Measurements from ENCODE around the gene CDK15. TPM values are rescaled to one million over a fixed set of nuclear protein-coding genes. Genes with fewer than 3 reads are reported as not detected.

CDK15 gene
- total RNA-seq, 4 donors from 2014 or later, result 0.07 to 1.8 (median 1.4) TPM

DNA sequence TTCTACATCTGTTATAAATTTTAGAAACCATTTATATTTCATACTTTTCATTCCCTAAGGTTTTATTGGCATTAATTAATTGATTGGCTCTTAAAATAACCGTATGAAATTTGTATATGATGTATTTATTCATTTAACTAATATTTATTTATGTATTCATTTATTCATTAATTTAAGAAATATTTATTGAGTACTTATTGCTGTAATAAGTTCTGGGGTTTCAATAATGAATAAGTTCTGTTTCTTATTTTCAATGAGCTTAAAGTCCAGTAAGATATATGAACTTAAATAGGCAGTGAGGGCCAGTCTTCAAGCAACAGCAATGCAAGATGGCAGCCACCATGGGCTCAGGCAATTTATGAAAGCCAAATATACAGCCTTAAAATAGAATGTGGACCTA lies 17.9 kb downstream of the CDK15 start:
- no peaks in the 10 kb centered on the region for H3K9me3 ChIP-seq
- no peaks in the 10 kb centered on the region for H3K36me3 ChIP-seq
- H3K27me3 ChIP-seq, result no peaks in the 10 kb centered on the region
- no peaks in the 10 kb centered on the region for H3K4me1 ChIP-seq
- 77 to 88% methylated on average over 1 of the region's 1 CpG for WGBS, 2 donors (ENCODE audit: low coverage in 1 of 2)
- H3K4me3 ChIP-seq, result no peak overlapping the region
- TF ChIP-seq POLR2A (IDR thresholded peaks at IDR 0.05), result no peak
- no peak overlapping the region for H3K27ac ChIP-seq
- ATAC-seq, result no peak

GRCh38 chr2:201827621-201828020 lies 21.3 kb downstream of the CDK15 start:
- Histone ChIP-seq H3K27me3 (no peaks in the 10 kb centered on the region), H3K4me1 (no peaks in the 10 kb centered on the region), H3K4me3 (no peak overlapping the region), H3K36me3 (no peaks in the 10 kb centered on the region), H3K27ac (no peak overlapping the region), H3K9me3 (no peaks in the 10 kb centered on the region)
- ATAC-seq, result no peak
- WGBS, 2 donors (ENCODE audit: low coverage in 1 of 2), result 74 to 100% methylated on average over 2 of the region's 3 CpGs
- TF ChIP-seq POLR2A (IDR thresholded peaks at IDR 0.05) (no peak), POLR2AphosphoS5 (IDR thresholded peaks at IDR 0.05) (no peak), CTCF (IDR thresholded peaks at IDR 0.05) (no peak), EP300 (IDR thresholded peaks at IDR 0.05) (no peak)

DNA sequence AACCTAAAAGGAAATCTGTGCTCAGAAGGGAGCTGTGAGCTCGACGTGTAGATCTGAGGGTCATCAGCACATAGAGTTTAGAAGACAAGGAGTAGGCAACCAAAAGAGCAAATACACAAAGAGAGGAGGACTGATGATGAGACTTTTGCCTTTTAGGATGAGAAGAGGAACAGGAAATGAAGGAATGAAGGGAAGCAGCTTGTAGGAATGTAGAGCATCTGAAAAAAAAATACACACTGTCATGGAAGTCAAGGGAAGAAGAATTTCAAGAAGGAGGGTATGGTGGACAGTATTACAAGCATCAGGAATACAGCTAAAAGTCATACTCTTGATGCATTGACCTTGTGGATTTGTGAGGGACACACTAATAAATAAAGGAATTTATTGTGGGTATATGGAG lies 21.9 kb downstream of the CDK15 start:
- no peak overlapping the region for H3K27ac ChIP-seq
- H3K4me3 ChIP-seq, result no peak overlapping the region
- H3K4me1 ChIP-seq, result no peaks in the 10 kb centered on the region
- no peaks in the 10 kb centered on the region for H3K9me3 ChIP-seq
- TF ChIP-seq POLR2AphosphoS5 (IDR thresholded peaks at IDR 0.05) (no peak), EP300 (IDR thresholded peaks at IDR 0.05) (no peak), CTCF (IDR thresholded peaks at IDR 0.05) (no peak), POLR2A (IDR thresholded peaks at IDR 0.05) (no peak)
- H3K36me3 ChIP-seq, result no peaks in the 10 kb centered on the region
- 73 to 79% methylated on average over 2 of the region's 2 CpGs for WGBS, 2 donors (ENCODE audit: low coverage in 1 of 2)
- H3K27me3 ChIP-seq, result no peaks in the 10 kb centered on the region
- no peak for ATAC-seq

- no peak overlapping the region for H3K27ac ChIP-seq
- H3K4me1 ChIP-seq, result no peaks in the 10 kb centered on the region
- TF ChIP-seq POLR2A (IDR thresholded peaks at IDR 0.05) (no peak), POLR2AphosphoS5 (IDR thresholded peaks at IDR 0.05) (no peak), EP300 (IDR thresholded peaks at IDR 0.05) (no peak), CTCF (IDR thresholded peaks at IDR 0.05) (no peak)
- ATAC-seq, result no peak
- no peaks in the 10 kb centered on the region for H3K36me3 ChIP-seq
- no peaks in the 10 kb centered on the region for H3K27me3 ChIP-seq
- H3K9me3 ChIP-seq, result no peaks in the 10 kb centered on the region
- no peak overlapping the region for H3K4me3 ChIP-seq
- 88 to 100% methylated on average over 1 of the region's 1 CpG for WGBS, 2 donors (ENCODE audit: low coverage in 1 of 2)
Observed at GRCh38 chr2:201830666-201831065, 24.3 kb downstream of the CDK15 start.

DNA sequence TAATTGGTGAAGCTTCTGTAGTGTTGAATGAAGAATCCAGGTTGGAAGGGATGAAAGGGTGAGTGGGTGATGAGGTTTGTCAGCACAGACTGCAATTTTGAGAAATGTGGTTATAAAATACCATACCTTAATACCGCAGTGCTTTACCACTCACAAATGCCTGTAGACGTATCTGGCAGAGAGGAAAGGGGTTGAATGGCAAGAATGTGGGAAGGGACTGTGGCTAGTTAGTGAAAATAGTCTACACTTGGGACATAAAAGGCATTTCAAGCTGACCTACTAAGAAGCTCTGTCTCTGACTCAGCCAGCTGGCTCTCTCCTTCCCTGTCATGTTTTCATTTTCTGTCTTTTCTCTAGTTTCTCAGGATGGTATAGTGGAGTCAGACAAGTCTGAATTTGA lies 25.1 kb downstream of the CDK15 start:
- no peak for TF ChIP-seq CTCF (IDR thresholded peaks at IDR 0.05)
- no peak for TF ChIP-seq EP300 (IDR thresholded peaks at IDR 0.05)
- no peak for TF ChIP-seq POLR2AphosphoS5 (IDR thresholded peaks at IDR 0.05)
- TF ChIP-seq POLR2A (IDR thresholded peaks at IDR 0.05), result no peak
- Histone ChIP-seq H3K36me3 (no peaks in the 10 kb centered on the region), H3K9me3 (no peaks in the 10 kb centered on the region), H3K27me3 (no peaks in the 10 kb centered on the region), H3K4me1 (no peaks in the 10 kb centered on the region), H3K27ac (no peak overlapping the region), H3K4me3 (no peak overlapping the region)
- ATAC-seq, result no peak
- 53 to 72% methylated on average over 2 of the region's 2 CpGs for WGBS, 2 donors (ENCODE audit: low coverage in 1 of 2)

Measured in gastroesophageal sphincter (tissue), 4 donors.